Right hindlimb (tissue), 1 donor: Measurements from ENCODE around the gene SLC4A5.
"Not testable (repeated sequence)": the region's sequence is repeated elsewhere in the genome, so short reads cannot be mapped to it uniquely, and the experiment has no call there.

Experiments used
- DNase-seq: peaks from one replicate; pipeline ENCODE4 v3.0.0-alpha.2; 2018

Gene SLC4A5

GRCh38 chr2:74366036-74366435 is 22.8 kb upstream of the SLC4A5 start:
- DNase-seq = no peak

- DNase-seq = no peak
These were observed 21.6 kb upstream of the SLC4A5 start for GRCh38 chr2:74364533-74365505.

GRCh38 chr2:74361327-74361726 is 18.1 kb upstream of the SLC4A5 start:
- DNase-seq = no peak

- no peak for DNase-seq
These were observed 14.4 kb upstream of the SLC4A5 start for GRCh38 chr2:74357627-74358026.

- no peak for DNase-seq
These were observed 6.7 kb upstream of the SLC4A5 start for GRCh38 chr2:74349889-74350288.

GRCh38 chr2:74347742-74348141 is 4.5 kb upstream of the SLC4A5 start:
- no peak for DNase-seq

- no peak for DNase-seq
These were observed 4.1 kb upstream of the SLC4A5 start for GRCh38 chr2:74347303-74347702.

GRCh38 chr2:74345272-74345943 is 2.2 kb upstream of the SLC4A5 start:
- no peak for DNase-seq

GRCh38 chr2:74336227-74336626 is 7.0 kb downstream of the SLC4A5 start:
- DNase-seq = not testable (repeated sequence)

- peak; percentile 82 for DNase-seq
These were observed 8.3 kb downstream of the SLC4A5 start for GRCh38 chr2:74334931-74335333.

GRCh38 chr2:74333896-74334586 is 9.2 kb downstream of the SLC4A5 start:
- DNase-seq = no peak

- DNase-seq = no peak
These were observed 10.0 kb downstream of the SLC4A5 start for GRCh38 chr2:74333175-74333574.

GRCh38 chr2:74332550-74333174 is 10.6 kb downstream of the SLC4A5 start:
- DNase-seq = no peak

GRCh38 chr2:74328573-74328972 is 14.6 kb downstream of the SLC4A5 start:
- DNase-seq = no peak

GRCh38 chr2:74328074-74328473 is 15.1 kb downstream of the SLC4A5 start:
- DNase-seq = no peak

GRCh38 chr2:74327627-74328026 is 15.6 kb downstream of the SLC4A5 start:
- no peak for DNase-seq

- no peak for DNase-seq
These were observed 16.0 kb downstream of the SLC4A5 start for GRCh38 chr2:74327199-74327598.

GRCh38 chr2:74325815-74326214 is 17.4 kb downstream of the SLC4A5 start:
- DNase-seq = no peak

- DNase-seq = no peak
These were observed 21.5 kb downstream of the SLC4A5 start for GRCh38 chr2:74321737-74322136.

- no peak for DNase-seq
These were observed 25.5 kb downstream of the SLC4A5 start for GRCh38 chr2:74317701-74318100.

GRCh38 chr2:74316627-74317295 is 26.5 kb downstream of the SLC4A5 start:
- no peak for DNase-seq

GRCh38 chr2:74314107-74314506 is 29.1 kb downstream of the SLC4A5 start:
- no peak for DNase-seq
